KMS-11 (cell line): ENCODE data around the gene PRRC2B.
"Not testable (repeated sequence)": the region's sequence is repeated elsewhere in the genome, so short reads cannot be mapped to it uniquely, and the experiment has no call there.

ENCODE experiments used
- H2AFZ ChIP-seq: fragments of 200-600 bp; sonication (generic); 2 replicates; pipeline ENCODE4 v1.6.1; 2016; ENCODE audit warnings: antibody characterized with exemption, mixed run types, low read depth
- H3K27ac ChIP-seq: fragments of 200-600 bp; sonication (generic); 2 replicates; pipeline ENCODE4 v1.6.1; 2016; ENCODE audit warnings: mild to moderate bottlenecking, mixed run types
- H3K27me3 ChIP-seq: fragments of 200-600 bp; sonication (generic); 2 replicates; pipeline ENCODE4 v1.6.1; 2017; ENCODE audit warnings: mild to moderate bottlenecking, low read depth, mixed run types, moderate library complexity; ENCODE audit not compliant: insufficient read depth
- H3K36me3 ChIP-seq: fragments of 200-600 bp; sonication (generic); 2 replicates; pipeline ENCODE4 v1.6.1; 2017; ENCODE audit warnings: mild to moderate bottlenecking, mixed run types; ENCODE audit not compliant: insufficient read depth
- H3K4me1 ChIP-seq: fragments of 200-600 bp; sonication (generic); 2 replicates; pipeline ENCODE4 v1.6.1; 2016; ENCODE audit warnings: mild to moderate bottlenecking, low read depth, mixed run types; ENCODE audit not compliant: poor library complexity, severe bottlenecking
- H3K4me2 ChIP-seq: fragments of 200-600 bp; sonication (generic); 2 replicates; pipeline ENCODE4 v1.7.0; 2016; ENCODE audit warnings: mild to moderate bottlenecking, mixed run types
- H3K4me3 ChIP-seq: fragments of 200-600 bp; sonication (generic); IDR thresholded peaks from 2 replicates; pipeline ENCODE4 v1.6.1; 2017; ENCODE audit warnings: low read depth, low read length, mixed read lengths; ENCODE audit not compliant: insufficient read depth
- H3K79me2 ChIP-seq: fragments of 200-600 bp; sonication (generic); 2 replicates; pipeline ENCODE4 v1.6.1; 2016; ENCODE audit warnings: low read depth, mixed run types; ENCODE audit not compliant: insufficient read depth
- H3K9ac ChIP-seq: fragments of 200-600 bp; sonication (generic); 2 replicates; pipeline ENCODE4 v1.6.1; 2016; ENCODE audit warnings: mild to moderate bottlenecking, mixed run types
- H4K20me1 ChIP-seq: fragments of 200-600 bp; sonication (generic); 2 replicates; pipeline ENCODE4 v1.6.1; 2016; ENCODE audit warnings: mild to moderate bottlenecking, mixed run types; ENCODE audit not compliant: insufficient read depth
- CTCF ChIP-seq: fragments of 200-600 bp; sonication (generic); conservative IDR thresholded peaks from 2 replicates; pipeline ENCODE4 v1.6.1; 2017; ENCODE audit warnings: low read depth, mild to moderate bottlenecking, antibody characterized with exemption, low read length, moderate library complexity, mixed read lengths

The PRRC2B gene

GRCh38 chr9:131454028-131454427 lies 60.1 kb downstream of the PRRC2B start:
- Histone ChIP-seq H4K20me1 (no peaks in the 10 kb centered on the region), H3K36me3 (peaks cover 7% of the 10 kb centered on the region; the same call in 1 of the 2 replicates)

GRCh38 chr9:131455655-131456054 lies 61.8 kb downstream of the PRRC2B start:
- not testable (repeated sequence) for H3K36me3 ChIP-seq

More at GRCh38 chr9:131454028-131454427, 60.1 kb downstream of the PRRC2B start:
- Histone ChIP-seq H3K27ac (no peak overlapping the region), H3K79me2 (peaks cover 22% of the 10 kb centered on the region; the same call in 1 of the 2 replicates), H3K9ac (no peak overlapping the region), H3K27me3 (no peaks in the 10 kb centered on the region), H3K4me2 (no peak overlapping the region), H3K4me3 (no peak overlapping the region), H3K4me1 (peaks cover 14% of the 10 kb centered on the region), H2AFZ (no peak overlapping the region)
- no peak for TF ChIP-seq CTCF

GRCh38 chr9:131457746-131458145 lies 63.9 kb downstream of the PRRC2B start:
- Histone ChIP-seq H3K9ac (no peak overlapping the region), H3K36me3 (no peaks in the 10 kb centered on the region; the same call in 1 of the 2 replicates), H2AFZ (no peak overlapping the region), H3K27me3 (no peaks in the 10 kb centered on the region), H3K4me2 (no peak overlapping the region), H4K20me1 (no peaks in the 10 kb centered on the region), H3K4me3 (no peak overlapping the region), H3K79me2 (peaks cover 11% of the 10 kb centered on the region; the same call in 1 of the 2 replicates), H3K27ac (no peak overlapping the region), H3K4me1 (no peaks in the 10 kb centered on the region)
- TF ChIP-seq CTCF = no peak

More at GRCh38 chr9:131455655-131456054, 61.8 kb downstream of the PRRC2B start:
- not testable (repeated sequence) for H3K4me3 ChIP-seq, H3K27ac ChIP-seq, H3K27me3 ChIP-seq, H3K9ac ChIP-seq, H3K79me2 ChIP-seq, H3K4me2 ChIP-seq, H2AFZ ChIP-seq, H4K20me1 ChIP-seq
- peaks cover 11% of the 10 kb centered on the region for H3K4me1 ChIP-seq

- Histone ChIP-seq H3K4me3 (no peak overlapping the region), H3K9ac (no peak overlapping the region), H4K20me1 (no peaks in the 10 kb centered on the region), H3K4me2 (no peak overlapping the region), H3K79me2 (peaks cover 5% of the 10 kb centered on the region; the same call in 1 of the 2 replicates), H2AFZ (no peak overlapping the region), H3K27ac (no peak overlapping the region), H3K36me3 (no peaks in the 10 kb centered on the region; the same call in 1 of the 2 replicates), H3K4me1 (no peaks in the 10 kb centered on the region), H3K27me3 (no peaks in the 10 kb centered on the region)
- TF ChIP-seq CTCF = no peak
Measured at GRCh38 chr9:131459056-131459455, 65.2 kb downstream of the PRRC2B start.

GRCh38 chr9:131461166-131461565 lies 67.3 kb downstream of the PRRC2B start:
- Histone ChIP-seq H3K79me2 (peaks cover 14% of the 10 kb centered on the region; the same call in 1 of the 2 replicates), H3K27ac (no peak overlapping the region), H3K36me3 (peaks cover 5% of the 10 kb centered on the region; the same call in 1 of the 2 replicates), H3K27me3 (no peaks in the 10 kb centered on the region), H3K9ac (no peak overlapping the region), H3K4me1 (no peaks in the 10 kb centered on the region), H2AFZ (no peak overlapping the region), H4K20me1 (no peaks in the 10 kb centered on the region), H3K4me2 (no peak overlapping the region), H3K4me3 (no peak overlapping the region)
- TF ChIP-seq CTCF = no peak
